ENCODE measurements around the gene NAA40. TPM values are rescaled to one million over a fixed set of nuclear protein-coding genes. Genes with fewer than 3 reads are reported as not detected.

NAA40 gene
- total RNA-seq, 1 donor from 2014 or later: 9.8 TPM

- no peak for DNase-seq
These were observed 48.2 kb downstream of the NAA40 start for GRCh38 chr11:63986932-63987513.

DNA sequence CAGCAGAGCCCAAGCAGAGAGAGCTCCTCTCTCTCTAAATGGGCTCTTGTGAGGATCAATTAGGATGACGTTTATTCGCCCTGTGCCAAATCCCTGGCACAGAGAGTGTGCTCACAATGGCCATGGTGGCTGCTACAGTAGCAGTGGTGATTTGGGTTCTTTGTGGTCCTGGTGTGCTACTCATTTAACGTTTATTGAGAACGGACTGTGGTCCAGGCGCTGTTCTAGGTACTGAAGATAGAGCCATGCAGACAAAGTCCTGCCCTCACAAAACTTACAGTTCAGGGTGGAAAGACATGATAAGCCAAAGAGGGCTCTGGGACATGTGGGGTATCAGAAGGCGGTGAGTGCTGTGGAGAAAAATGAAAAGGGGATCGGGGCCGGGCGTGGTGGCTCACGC lies 52.8 kb downstream of the NAA40 start:
- DNase-seq: no peak

GRCh38 chr11:63993100-63993499 lies 54.3 kb downstream of the NAA40 start:
- DNase-seq: no peak

GRCh38 chr11:63993993-63994392 lies 55.2 kb downstream of the NAA40 start:
- DNase-seq: no peak

DNA sequence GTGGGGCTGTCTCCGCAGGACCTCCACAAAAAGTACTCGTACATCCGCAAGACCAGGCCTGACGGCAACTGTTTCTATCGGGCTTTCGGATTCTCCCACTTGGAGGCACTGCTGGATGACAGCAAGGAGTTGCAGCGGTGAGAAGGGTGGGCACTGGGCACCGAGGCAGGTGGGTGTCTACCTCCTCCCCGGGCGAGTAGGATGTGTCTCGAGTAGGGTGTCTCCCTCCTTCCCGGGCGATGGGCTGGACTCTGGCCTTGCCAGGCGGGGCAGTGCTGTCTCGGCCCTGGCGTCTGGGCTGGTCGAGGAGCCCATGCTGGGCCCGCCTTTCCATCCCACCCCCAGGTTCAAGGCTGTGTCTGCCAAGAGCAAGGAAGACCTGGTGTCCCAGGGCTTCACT lies 57.7 kb downstream of the NAA40 start:
- DNase-seq: no peak

DNA sequence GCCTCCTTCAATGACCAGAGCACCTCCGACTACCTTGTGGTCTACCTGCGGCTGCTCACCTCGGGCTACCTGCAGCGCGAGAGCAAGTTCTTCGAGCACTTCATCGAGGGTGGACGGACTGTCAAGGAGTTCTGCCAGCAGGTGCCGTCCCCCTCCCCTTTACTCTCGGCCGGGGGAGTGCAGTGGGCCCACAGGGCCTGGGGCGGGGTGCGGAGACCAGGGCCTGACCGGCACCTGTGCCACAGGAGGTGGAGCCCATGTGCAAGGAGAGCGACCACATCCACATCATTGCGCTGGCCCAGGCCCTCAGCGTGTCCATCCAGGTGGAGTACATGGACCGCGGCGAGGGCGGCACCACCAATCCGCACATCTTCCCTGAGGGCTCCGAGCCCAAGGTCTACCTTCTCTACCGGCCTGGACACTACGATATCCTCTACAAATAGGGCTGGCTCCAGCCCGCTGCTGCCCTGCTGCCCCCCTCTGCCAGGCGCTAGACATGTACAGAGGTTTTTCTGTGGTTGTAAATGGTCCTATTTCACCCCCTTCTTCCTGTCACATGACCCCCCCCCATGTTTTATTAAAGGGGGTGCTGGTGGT lies 58.4 kb downstream of the NAA40 start:
- DNase-seq: no peak

DNA sequence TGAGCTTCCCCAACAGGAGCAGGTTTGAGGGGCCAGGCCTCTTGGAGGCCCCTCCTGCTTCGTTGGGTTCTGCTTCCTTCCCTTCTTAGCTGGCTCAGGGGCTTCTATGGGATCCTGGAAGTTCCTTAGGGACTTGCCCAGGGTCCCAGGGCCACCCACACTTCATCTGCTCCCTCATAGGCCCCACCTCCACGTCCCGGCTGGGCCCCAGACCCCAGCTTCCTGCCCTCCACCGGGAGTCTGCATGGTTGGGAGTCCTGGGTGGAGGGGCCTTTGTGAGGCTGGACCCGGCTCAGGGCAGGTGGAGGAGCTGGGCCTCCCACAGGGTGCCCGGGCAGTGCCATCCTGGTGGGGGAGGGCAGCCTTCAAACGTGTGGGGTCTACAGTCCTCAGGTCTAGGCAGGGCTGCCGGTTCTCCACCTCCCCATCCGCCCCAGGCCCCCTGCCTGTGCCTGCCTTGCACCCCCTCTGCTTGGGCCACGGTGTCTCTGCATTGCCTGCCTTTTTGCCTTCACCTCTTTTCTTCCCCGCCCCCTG lies 59.1 kb downstream of the NAA40 start:
- no peak for DNase-seq

GRCh38 chr11:63998558-63999348 lies 60.0 kb downstream of the NAA40 start:
- no peak for DNase-seq

DNA sequence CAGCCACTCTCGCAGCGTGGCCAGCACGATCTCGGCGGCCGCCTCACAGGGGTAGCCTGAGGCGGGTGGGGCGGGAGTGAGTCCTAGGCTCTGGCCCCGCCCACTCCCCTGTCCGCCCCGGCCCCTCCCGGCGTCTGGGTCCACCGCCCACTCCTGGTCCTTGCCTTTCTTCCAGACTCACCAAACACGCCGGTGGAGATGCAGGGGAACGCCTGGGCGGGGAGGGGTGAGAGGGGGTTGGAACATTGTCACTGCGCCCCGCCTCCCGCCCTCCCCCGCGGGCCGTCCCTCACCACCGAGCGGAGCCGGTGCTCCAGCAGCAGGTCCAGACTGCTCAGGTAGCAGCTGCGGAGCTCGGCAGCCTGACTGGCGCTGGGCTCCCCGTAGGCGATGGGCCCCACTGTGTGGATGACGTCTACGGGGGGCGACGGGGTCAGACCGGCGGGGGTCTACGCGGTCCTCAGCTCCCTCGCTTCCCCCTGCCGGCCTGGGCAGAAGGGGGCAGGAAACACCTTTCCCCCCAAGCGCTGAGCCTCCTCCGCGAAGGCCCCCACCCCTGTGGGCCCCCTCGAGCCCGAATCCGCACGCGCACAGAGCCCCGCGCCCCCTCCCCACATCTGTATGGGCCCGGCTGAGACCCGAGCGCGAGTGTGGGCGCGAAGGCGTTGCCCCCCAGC lies 60.7 kb downstream of the NAA40 start:
- DNase-seq: no peak

DNA sequence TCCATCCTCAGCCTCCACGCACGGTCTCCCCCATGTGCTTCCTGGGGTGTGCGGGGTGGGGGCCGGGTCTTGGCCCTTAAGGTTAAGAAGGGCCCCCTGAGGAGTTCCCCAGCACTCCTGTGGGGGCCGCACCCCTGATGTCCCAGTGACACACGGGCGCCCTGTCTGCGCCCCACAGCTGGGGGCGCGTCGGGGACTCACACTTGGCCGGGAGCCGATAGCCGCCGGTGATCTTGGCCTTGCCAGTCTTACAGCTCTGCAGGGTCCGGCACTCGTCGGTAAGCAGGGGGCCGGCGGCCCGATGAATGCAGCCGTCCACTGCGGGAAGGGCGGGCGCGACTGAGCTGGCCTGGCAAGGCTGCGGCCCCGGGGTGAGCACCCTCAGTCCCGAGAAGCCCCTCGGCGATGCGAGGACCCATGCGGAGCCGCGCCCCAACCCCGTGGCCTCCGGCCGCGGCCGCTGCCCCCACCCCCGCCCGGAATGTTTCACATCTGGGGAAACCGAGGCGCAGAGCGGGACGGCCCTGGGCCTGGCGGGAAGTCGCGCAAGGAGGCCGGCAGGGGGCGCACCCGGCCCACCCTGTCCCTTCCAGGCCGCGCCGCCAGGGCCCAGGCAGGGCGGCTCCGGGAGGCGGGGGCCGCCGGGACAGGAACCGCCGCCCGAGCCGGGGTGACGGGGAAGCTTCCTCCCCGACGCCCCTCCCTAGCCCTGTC lies 61.4 kb downstream of the NAA40 start:
- DNase-seq: no peak

DNA sequence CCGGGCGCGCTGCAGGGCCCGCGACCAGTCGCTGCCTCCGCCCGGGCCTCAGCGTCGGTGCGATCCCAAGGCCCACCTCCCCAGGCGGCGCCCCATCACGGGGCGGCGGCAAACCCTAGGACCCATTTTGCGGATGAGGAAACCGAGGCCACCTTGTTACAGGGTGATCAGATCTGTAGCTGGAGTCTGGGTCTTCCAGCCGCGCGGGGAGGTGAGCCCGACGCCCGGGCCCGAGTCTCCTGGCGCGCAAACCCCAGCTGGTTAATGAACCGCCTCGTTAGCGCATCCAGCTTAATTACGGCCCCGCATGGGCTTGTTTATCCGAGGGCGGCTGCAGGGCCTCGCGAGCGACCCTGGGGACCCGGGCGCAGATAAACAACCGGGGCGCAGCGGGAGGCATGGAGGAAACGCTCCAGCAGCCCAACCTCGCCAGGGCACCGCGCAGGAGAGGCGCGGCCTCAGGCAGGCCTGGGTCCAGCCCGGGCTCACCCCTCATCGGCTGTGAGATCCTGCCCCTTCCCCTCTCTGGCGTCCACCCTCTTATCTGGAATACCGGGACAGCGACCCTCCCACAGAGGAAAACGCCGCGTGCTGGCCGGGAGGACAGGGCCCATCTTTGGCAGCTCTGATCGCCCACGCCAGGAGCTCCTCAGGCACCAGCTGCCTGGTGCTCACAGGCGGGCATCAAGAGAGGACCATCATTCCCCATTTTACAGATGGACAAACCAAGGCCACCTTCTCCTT lies 62.1 kb downstream of the NAA40 start:
- no peak for DNase-seq

DNA sequence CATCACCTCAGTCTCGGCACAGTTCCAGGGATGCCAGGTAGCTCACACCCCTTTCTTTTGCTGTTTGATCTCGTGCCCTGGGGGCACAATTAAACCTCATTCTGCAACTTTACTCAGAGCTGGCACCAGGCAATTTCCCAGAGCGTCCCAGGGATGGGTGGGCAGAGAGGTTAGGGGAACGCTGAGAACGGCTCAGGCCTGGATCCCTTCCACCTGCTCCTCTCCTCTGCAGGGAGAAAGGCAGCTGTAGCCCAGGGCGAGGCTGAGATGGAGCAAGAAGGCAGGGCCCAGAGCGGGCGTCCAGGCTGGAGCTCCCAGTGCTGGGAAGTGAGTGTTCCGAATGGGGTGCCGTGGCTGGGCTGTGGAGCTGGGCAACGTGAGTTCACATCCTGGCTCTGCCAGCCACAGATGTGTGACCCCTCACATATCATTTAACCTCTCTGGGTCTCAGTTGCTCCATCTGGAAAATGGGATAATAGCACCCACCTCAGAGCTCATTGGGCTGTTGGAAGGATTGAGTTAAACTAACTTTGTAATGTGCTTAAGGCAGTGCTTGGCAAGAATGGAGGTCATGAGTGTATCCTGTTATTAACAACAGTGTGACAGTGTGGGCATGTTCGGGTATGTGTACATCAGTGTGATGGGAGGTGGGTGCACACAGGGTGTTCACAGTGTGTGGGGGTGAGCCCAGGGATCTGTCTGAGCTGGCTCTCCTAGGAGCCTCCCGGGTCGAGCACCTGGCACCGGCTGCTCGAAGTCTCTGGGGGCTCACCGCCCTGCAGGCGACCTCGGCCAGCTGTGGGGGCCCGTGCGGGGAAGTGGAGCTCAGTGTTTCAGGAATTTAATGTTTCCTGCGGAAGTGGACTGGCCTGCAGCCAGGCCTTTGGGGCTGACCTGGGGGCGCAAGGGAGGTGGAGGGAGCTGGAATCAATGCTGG lies 63.0 kb downstream of the NAA40 start:
- no peak for DNase-seq

- no peak for DNase-seq
These were observed 65.2 kb downstream of the NAA40 start for GRCh38 chr11:64003807-64004589.

GRCh38 chr11:64004590-64004984 lies 65.8 kb downstream of the NAA40 start:
- DNase-seq: no peak

DNA sequence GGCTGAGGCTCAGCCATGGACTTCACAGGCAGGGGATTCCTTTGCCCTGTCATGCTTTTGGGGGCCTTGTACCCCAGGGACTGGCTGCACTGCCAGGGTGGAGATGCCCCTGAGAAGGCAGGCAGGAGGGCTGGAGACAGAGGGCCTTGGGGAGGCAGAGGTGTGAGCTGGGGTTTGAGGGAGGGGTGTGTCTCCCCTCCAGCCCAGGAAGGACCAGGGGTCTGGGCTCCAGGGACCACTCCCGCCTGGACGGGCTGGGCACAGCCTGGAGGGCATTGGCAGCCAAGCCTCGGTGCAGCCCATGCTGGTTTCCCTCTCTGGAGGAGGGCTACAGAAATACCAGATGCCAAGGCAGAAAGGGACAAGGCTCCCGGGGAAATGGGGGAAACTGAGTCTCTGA lies 66.9 kb downstream of the NAA40 start:
- DNase-seq: no peak

DNA sequence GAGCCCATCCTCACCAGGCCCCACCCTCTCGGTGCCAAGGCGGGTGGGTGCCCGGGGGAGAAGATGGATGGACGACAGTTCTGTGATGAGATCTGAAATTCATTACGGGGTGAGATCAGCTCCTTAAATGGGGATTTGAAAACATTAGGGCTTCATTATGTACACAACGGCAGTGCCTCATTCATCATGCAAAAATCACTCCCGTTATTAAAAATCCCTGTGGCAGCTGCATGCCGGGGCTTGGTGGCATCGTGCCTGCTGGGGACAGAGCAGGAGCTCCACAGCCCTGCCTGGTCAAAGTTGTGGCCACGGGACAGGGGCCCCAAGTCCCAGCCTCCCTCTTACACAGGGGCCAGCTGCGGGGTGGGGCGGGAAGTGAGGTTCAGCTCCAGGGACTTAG lies 67.6 kb downstream of the NAA40 start:
- DNase-seq: no peak
